NCI-H2171 treated with DMSO at 0.1 percent for 48 hours (cell line): ENCODE measurements around the gene COX19.
A peak's percentile ranks its signal among the peaks of the same experiment; 100 is the strongest.
"Not testable (repeated sequence)": the region's sequence is repeated elsewhere in the genome, so short reads cannot be mapped to it uniquely, and the experiment has no call there.

ENCODE experiments used
- DNase-seq: peaks from one replicate; lab custom pipeline; 2025; lab: John Stamatoyannopoulos, UW

Gene COX19

DNA sequence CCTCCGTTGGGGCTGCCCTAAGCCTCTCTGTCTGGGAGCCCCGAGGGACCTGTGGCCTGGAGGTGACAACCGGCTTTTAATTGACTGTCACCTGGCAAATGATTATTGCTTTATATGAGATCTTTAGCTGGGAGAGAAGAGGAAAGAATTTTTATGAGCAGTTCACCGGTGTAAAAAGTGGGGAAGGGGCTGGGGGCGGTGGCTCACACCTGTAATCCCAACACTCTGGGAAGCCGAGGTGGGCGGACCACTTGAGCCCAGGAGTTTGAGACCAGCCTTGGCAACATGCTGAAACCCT lies 2.6 kb upstream of the COX19 start:
- DNase-seq = no peak

DNA sequence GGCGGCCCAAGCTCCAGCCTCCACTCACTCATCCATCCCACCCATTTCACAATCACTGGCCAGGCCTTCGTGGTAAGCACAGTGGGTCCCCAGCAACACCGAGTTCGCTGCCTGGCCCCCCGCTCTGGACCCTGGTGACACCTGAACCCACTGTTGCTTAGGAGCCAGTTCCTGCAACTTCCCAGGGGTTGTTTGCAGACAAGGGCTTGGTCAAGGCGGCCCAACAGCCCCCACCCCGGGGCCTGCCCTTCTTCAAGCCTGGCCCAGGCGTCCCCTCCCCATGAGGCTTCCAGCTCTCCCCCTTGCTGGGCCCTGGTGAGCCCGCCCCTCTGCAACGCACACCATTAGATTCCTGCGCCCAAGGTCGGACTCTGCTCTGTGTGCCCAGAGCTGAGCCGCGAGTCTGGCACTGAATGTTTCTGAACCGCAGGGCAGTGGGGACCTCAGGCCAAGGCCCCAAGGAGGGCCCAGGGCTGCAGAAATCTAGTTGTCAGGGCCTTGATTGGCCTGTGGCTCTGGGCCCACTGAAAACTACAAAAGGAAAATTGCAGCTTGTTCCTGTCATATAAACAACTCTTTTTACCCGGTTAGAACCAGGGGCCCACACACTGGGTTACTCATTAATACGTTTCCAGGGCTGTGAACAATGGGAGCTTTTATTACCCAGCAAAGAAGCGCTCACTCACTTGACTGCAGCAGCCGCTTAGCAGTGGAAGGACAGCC lies 2.1 kb upstream of the COX19 start:
- no peak for DNase-seq

DNA sequence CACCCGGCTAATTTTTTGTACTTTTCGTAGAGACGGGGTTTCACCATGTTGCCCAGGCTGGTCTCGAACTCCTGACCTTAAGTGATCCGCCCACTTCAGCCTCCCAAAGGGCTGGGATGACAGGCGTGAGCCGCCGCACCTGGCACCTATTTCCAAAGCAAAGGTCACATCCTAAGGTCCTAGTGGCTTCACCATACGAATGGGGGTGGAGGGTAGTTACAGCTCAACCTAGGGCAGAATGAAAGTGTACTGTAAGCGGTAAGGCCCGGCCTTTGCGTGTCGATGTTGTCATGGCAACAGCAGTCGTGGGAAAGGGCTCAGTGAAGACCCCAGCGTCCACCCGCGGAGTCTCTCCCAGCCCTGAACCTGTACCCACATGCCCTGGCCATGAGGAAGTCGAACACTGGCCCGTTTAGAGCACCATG lies 1.6 kb upstream of the COX19 start:
- DNase-seq = no peak

DNA sequence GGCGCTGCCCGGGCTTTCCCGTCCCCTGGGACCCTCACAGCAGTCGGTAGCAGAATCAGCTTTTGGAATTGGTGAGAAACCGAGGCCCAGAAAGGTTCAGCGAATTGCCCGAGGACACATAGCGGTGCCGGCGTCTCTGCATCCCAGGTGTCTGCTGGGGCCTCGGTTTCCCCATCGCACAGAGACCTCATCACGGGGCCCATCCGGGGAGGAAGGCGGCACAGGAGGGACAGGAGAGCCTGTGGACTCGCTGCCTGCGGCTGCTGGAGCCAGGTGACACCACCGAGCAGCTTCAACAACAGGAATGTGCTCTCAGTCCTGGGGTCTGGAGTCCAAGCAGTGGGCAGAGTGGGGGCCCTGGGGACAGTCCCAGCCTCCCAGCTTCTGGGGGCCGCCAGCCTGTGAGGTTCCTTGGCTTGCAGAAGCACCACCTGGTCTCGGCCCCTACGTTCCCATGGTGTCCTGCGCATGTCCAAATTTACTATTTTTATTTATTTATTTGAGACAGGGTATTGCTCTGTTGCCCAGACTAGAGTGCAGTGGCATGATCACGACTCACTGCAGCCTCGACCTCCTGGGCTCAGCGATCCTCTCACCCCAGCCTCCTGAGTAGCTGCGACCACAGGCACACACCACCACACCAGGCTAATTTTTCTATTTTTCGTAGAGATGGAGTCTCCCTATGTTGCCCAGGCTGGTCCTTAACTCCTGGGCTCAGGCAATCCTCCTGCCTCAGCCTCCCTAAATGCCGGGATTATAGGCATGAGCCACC lies 539 bp upstream of the COX19 start:
- DNase-seq = no peak

DNA sequence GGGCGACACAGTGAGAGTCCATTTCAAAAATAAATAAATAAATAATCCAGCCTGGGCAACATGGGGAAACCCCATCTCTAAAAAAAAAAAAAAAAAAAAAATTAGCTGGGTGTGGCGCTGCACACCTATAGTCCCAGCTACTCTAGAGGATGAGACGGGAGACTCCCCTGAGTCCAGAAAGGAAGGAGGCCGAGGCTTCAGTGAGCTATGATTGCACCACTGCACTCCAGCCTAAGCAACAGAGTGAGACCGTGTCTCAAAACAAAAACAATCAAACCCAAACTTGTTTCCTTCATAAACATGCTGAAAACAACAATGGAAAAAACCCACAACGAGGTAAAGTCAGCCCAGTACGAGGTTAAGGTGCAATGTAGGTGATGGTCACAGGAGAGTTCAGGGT lies 1.2 kb downstream of the COX19 start:
- no peak for DNase-seq

DNA sequence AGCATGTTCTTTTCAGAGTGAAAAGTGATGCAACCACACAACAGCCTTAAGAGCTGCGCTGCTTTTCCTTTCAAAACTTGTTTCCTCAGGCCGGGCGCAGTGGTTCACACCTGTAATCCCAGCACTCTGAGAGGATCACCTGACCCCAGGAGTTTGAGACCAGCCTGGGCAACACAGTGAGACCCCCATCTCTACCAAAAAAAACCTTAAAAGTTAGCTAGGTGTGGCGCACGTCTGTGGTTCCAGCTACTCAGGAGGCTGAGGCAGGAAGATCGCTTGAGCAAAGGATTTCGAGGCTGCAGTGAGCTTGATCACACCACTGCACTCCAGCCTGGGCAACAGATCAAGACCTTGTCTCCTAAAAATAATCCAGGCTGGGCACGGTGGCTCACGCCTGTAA lies 2.0 kb downstream of the COX19 start:
- DNase-seq = no peak

DNA sequence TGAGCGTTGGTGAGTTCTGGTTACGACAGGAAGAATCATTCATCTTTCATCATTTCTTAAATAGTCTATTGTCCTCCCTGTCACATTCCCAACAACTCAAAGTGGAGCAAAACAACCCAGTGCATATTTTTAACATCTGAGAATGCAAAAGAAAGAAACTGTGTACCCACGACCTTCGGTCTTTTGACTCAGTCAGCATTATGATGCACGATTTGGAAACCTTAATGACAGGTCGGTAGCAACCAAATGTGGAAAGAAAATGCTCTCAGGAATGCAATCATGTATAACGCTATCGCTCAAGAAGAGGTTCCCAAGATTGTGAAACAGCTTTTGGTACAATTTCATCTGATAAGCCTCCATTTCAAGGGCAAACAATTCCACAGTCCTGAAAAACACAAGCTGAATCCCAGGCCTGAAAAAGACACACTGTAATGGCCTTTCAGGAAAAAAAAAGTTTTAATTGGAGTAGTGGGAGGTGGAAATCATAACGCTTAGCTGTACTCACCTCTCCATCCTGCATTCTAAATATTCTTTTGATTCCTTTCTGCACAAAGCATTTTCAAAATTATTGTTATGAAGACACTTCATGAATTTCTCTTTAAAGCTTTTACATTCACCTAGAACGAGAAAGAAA lies 2.6 kb downstream of the COX19 start:
- no peak for DNase-seq

DNA sequence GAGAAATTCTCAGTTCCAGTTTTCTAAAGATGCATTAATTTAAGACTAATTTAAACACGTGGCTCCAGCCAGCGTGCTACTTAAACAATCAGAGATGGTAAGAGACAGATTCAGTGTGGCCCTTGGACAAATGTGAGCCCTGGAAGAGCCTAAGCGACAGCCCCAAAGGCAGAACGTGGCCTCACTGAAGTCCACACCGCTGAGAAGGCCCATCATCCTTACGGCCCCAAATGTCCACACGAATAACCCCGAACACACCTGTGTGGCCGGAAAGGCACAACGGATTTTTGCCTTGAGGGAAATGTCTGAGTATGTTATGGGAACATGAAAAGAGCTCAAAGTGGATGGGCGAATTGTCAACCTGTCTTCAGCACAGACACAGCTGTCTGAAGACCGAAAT lies 3.2 kb downstream of the COX19 start:
- DNase-seq = no peak

DNA sequence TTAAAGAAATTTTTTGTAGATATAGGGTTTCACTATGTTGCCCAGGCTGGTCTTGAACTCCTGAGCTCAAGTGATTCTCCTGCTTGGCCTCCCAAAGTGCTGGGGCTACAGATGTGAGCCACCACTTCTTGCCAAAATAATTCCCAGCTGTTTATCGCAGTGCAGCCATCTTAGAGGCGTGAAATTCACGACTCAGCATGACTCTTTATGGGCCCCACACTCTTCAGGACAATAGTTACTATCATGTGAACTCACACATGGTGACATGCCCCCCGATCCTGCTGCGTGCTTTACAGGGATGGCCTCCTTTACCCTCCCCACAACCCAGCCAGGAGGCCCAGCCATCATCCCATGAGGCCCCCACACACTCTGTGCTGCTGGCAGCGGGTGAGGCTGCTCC lies 4.6 kb downstream of the COX19 start:
- no peak for DNase-seq

DNA sequence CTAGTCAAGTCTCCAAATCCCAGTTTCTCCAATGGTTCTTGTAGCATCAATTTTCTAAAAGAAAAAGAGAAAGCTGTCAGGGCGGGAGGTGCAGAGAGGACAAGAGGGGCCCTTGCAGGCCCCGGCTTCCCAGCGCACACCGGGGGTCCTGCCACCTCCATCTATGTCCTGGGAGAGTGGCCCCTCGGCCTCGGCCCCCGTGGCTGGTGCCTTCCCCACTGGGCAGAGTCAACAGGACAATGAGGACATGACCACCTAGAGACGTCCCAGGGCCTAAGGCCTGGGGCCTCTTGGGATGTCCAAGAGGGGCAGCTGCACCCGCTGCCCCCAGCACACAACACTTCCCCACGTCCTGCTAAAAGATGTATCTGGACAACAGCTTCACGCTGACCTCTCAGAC lies 5.9 kb downstream of the COX19 start:
- no peak for DNase-seq

DNA sequence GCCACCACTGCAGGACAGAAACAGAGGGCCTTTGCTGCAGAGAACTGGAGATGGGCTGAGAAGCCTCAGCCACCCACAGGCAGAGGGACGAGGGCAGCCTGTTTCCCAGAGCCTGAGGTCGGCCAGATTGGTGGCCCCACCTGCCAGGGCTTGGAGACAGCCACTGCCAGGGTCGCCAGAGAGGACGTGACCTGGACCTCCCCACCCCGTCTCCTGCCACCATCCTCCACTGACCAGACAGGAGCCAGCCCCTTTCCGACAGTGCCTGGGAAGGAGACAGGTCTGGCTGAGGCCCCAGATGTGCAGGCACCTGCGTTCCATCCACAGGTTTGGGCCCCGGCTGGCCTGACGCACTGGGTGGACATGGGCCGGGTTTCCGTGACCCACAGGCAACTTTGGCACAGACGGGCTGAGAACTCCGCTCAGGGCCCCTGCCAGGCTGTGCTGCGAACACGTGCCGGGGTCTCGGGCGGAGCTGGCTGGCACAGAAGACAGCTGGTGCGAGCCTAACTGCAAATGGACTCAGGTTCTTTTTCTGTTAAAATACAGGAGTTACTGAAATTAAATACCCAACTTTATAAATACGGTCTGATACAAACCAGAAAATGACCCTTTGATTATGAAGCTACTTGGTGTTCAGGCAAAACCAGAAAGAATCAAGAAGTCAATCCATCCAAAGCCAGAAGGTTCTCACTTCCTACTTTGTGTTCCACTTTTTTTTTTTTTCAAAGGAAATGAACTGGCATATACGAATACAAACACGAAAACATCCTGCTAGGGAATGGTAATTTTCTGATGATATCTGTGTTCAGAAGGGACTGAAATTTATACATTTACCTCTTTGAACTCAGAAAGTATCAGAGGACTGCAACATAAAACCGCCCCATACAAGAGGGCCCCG lies 6.9 kb downstream of the COX19 start:
- no peak for DNase-seq

DNA sequence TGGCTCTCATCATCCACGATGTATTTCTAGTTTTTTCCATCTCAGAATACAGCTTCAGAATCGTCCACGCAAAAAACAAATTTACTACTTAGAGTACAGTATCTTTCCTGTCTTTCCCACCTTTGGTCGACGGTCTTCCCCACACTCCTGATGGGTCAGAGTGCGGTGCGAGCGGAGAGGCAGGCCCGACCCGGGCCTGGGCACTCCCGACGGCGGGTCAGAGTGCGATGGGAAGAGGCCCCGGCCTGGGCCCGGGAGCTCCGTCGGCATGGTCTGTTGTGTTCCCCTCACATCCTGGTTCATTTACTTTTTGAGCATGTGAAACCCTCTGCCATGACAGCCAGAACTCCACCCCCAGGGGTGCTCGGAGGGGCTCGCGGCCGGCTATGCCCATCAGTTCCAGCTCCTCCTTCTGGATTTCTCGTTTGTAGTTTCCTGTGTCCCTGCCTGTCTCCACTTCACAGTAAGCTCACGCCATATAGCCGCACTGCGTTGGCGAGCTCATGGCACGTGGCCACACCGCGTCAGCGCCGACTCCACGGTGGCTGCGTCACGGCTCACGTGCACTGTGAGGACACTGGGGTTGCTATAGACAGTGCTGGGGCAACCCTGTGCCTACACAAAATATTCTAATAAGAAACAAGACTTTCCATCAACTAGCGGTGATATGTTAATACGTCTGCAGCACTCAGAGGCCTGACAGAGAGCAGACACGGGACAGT lies 7.8 kb downstream of the COX19 start:
- no peak for DNase-seq

DNA sequence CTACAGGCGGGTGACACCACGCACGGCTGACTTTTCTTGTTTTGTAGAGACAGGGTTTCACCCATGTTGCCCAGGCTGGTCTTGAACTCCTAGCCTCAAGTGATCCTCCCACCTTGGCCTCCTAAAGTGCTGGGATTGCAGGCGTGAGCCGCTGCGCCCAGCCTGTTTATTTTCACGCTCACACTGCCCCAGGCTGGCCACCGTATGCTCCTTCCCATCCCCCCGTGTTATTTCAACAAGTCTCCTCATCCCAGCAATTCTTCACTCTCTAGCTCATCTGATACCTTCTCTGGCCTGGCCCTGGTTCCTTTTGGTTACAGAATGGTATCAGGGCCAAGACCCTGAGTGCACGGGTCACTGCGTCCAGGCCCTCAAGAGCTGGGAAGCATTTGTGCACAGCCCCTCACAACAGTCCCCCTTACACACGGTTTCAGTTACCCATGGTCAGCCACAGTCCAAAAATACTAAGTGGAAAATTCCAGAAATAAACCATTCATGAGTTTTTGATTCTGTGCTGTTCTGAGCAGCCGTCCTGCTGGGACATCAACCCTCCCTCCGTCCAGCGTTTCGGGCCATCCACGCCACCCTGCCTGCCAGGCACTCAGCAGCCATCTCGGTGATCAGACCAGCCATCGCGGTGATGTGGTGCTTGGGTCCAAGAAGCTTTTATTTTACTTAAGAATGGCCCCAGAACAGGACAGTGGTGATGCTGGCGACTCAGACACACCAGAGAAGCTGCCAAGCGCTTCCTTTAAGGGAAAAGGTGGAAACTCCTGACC lies 8.9 kb downstream of the COX19 start:
- no peak for DNase-seq

DNA sequence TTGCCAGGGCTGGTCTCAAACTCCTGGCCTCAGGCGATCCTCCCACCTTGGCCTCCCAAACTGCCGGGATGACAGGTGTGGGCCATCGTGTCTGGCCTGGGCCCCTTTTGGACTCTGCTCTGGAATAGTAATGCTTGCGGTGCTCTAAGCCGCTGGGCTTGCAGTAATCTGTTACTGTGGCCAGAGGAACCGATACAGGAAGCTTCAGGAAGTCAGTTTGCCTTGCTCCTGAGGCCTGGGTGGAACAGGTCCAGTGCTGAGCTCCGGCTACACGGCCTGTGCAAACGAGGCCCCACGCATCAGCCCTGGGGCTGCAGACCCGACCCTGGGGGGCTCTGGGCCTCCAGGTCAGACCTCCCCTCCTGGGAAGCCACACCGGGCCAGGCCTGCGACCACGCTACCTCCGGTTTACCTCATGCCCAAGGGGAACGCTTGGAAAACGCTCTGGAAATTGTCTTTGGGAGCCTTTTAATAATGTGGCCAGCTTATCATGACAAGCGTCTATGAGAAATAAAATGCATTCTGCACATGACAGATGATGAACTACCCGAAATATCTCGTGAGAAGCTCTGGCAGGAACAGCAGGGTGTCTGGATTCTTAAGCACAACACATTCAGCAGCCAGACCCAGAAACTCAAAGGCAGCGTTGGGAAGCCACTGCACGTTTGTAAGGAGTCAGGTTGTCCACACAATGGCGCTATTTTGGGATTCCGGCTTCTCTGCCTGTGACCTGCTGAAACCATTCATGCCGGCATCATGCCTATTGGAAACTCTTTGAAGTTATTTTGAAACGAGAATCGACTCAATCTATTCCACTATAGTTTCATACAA lies 10.7 kb downstream of the COX19 start:
- peak; percentile 26 for DNase-seq

DNA sequence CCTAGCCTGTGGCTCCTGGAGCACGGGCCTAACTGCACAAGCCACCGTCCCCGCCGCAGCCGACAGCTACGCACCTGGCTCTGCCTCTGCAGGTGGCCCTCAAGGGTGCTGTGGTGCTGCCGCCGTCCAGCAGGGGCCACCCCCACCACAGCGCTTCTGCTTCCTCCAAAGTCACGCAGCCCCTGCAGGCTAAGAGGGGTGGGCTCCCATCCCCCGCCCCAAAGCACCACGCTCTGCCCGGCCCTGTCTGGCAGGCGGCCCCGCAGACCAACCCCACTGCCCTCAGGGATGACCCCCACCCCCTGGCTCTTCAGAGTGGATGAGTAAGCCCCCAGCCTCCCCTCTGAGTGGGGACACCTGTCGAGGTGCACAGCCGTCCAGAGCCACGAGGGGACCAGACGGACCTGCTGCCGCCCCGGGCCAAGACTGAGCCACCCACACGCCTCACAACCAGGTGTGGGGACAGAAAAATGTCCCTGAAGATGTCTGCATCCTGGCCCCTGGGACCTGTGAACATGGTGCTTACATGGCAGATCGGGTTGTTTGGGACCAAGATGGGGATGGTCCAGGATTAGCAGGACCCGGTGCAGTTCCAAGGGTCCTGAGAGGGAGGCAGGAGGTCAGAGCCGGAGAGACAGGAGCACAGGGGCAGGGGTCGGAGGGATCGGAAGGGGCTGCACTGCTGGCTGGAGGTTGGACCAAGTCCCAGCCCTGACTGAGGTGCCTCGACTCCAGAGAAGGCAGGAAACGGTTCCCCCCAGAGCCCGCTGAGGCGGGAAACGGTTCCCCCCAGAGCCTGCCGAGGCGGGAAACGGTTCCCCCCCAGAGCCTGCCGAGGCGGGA lies 11.9 kb downstream of the COX19 start:
- DNase-seq = peak; percentile 55

DNA sequence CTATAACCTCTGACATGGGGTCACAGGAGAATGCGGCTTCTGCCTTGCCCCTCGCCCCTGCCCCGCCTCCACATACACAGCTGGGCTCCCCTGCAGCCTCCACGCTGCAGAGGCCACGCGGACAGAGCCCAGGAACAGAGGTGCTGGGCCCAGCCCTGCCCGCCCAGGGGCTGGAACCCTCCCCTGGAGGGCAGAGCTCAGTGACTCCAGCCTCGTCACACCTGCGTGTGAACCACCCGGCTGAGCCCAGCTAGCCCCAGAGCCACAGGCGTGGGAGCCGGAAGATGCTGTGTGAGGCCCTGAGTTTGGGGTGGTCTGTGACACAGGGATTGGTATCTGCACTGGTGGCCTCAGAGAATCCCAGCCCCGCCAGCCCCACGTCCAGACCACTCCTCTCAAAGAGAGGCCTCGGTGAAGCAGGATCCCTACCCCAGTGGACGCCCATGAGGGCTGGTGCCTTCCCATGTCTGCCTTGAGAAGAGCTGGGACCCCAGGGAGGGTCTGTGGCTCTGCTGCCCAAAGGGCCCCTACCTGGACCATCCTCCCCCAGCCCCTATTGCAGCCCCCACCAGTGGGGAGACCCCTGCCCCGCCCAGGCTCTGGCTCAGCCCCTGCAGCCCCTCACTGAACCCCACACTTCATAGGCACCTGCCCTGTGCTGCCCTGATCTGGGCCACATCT lies 12.8 kb downstream of the COX19 start:
- no peak for DNase-seq

DNA sequence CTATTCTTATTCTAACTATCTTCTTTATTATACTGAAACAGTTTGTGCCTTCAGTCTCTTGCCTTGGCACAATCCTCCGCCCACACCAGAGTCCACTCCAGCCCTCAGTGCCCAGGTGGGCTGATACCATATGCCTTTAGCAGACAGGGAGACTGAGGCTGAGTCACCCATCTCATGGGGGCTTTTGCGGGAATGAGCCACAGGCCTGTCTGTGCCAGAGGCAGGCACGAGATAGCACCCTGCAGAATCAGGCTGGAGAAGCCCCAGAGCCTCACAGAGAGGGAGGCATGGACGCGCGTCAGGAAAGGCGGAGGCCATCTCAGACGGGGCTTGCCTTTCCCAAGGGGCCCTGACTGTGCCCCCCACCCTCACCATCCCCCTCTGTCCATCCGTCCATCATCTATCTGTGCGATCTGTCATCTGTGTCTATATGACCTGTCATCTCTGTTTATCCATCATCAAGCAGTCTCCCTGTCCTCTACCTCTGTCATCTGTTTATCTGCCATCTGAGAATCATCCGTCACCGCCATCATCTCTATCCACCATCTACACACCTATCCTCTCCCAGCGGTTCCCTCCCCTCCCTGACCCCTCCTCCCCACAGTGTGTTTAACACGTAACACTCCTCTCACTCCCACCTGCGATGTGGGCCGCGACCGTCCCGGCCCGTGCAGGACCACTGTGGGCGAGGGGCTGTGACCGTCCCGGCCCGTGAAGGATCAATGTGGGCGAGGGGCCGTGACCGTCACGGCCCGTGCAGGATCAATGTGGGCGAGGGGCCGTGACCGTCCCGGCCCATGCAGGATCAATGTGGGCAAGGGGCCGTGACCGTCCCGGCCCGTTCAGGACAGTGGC lies 13.6 kb downstream of the COX19 start:
- DNase-seq = no peak

DNA sequence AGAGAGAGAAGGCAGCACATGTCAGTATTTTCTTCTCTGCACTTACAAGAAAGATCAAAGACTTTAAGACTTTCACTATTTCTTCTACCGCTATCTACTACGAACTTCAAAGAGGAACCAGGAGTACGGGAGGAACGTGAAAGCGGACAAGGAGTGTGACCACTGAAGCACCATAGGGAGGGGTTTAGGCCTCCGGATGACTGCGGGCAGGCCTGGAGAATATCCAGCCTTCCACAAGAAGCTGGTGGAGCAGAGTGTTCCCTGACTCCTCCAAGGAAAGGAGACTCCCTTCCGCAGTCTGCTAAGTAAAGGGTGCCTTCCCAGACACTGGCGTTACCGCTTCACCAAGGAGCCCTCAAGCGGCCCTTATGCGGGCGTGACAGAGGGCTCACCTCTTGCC lies 14.4 kb downstream of the COX19 start:
- DNase-seq = not testable (repeated sequence)
